HG03457 (cell line): ENCODE results near the gene SHROOM1.

ENCODE experiments used
- ATAC-seq: cut with Tn5 transposase; IDR thresholded peaks from one replicate; pipeline ENCODE4 v1.9.1; 2021; ENCODE audit warnings: moderate number of reproducible peaks; ENCODE audit not compliant: unreplicated experiment

The SHROOM1 gene

DNA sequence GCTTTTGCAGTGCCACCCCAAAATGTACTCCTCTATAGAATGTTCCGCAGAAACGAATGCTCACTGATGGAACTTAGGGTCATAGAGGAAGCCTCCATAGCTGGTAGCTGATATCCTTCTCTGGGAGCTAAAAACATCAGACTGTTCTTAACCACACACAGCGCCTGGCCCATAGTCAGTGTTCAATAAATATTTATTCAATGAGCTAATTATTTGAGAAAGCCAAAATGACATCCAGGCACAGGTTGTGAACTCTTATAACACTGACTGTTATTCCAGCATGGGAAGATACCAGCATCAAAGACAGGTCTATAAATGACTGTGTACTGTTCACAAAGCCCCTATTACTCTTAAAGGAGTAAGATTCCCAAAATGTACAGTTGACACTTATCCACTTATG is 22.9 kb upstream of the SHROOM1 start:
- no peak for ATAC-seq

- no peak for ATAC-seq
These were observed 19.6 kb upstream of the SHROOM1 start for GRCh38 chr5:132850066-132850465.

DNA sequence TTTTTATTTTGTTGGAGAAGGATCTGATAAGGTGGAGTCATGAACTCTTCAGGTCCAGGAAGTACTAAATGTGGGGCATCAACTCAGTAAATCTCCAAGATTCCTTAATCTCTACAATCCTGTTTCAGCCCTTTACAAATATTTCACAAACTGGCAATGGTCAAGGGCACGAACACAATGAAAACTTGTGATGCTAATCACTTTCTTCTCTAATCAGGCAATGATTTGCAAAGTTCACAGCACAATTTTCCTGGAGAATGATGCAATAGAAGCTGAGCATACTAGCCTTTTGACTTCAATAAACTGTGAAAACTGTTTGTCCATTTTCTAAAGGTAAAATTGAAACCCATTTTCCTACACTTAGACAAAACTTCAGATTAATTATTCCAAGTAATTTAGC is 18.9 kb upstream of the SHROOM1 start:
- no peak for ATAC-seq

DNA sequence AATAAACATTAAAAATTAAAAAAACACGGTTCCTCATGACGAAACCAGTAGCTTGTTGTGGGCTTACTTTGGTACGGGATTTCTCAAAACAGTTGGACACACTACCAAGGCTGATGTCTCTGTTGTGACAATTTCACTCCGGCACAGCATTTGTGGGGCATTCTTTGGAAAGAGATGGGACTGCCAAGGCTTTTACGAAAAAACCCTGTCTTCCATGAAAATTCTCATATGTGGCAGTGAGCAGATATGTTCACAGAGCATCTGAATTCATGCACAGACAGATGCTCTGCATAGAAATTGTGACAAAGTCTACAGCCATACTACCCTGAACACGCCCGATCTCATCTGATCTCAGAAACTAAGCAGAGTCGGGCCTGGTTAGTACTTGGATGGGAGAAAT is 17.8 kb upstream of the SHROOM1 start:
- no peak for ATAC-seq

DNA sequence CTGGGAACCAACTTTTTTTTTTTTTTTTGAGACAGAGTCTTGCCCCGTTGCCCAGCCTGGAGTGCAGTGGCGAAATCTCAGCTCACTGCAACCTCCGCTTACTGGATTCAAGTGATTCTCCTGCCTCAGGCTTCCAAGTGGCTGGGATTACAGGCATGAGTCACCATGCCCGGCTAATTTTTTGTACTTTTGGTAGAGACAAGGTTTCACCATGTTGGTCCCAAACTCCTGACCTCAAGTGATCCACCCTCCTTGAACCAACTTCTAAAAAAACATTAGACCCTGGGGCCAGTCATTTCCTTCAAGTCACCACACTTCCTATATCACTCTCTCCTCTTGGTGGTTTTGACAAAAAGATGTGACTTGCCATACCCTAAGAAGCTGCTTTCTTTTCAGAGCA is 10.9 kb upstream of the SHROOM1 start:
- ATAC-seq: no peak

DNA sequence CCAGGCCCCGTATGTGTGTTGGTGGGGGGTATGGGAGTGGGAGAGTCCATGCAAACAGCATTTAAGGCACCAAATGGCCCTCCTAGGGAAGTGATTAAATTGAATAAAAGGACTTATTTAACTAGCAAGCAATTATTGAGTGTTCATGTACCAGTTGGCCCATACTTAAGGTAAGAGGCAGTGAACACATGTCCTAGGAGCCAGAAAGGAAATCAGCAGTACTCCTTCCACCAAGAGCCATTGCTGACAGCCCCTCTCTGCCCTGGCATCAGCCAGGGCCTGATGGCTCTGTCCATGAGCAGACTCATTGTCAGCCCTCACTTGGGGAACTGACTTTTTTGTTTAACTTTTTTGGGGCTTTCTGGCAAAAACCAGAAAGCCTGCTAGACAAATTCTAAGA is 10.4 kb upstream of the SHROOM1 start:
- no peak for ATAC-seq

DNA sequence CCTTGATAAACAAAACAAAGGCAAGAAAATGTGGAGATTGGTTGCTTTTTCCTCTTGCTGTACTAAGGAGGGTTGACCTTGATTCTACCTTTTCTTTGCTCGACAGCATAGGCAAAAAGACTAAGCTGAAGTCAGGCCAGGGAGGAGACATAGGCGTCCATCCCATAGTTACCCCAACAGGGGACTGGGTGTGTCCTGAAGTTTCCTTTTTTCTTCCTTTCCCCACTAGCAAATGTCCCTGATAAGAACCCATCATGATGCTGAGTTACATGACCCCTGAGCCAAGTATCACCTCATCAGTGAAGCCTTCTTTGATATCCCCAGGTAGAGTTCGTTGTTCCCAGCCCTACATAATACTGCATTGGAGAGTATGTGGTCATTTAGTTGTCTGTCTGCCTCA is 9.9 kb upstream of the SHROOM1 start:
- ATAC-seq: no peak

DNA sequence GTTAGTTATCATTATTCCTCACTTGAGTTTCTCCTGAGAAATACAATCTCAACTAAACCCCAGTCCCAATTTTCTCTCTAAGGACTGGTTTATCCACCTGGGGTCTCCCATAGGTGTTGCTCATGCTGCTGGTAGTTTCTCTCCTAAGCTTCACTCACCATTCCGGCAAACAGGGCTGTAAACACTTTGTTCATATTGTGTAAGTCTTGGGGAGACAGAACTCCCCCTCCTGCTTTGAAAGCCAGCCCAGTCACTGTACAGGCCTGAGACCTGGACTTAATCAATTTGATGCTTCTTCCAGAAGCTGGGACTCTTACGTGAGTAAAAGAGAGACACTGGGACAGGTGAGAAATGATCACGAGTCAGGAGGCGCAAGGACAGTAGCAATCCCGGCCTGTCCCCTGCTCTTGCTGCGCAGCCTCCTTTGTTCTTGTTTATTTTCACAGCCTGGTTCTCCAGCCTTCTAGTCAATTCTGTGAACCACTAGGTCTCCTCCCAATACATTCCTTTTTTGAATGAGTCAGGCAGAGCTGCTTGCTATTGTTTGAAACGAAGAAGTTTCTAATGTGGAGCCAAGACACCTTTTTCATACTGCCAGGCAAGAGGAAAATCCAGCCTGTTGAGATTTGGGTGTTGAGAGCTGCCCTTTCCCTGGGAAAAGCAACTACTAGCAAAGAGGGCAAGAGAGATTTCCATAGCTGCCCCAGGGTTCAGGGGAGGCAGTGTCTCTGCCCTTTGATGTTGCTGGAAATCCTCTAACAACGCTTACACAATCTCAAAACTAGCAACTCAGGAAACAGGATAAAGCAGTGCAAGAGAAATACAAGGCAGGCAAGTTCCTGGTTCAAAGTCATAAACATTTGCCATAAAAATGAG is 9.2 kb upstream of the SHROOM1 start:
- ATAC-seq: no peak

- ATAC-seq: no peak
These were observed 8.3 kb upstream of the SHROOM1 start for GRCh38 chr5:132838516-132839282.

DNA sequence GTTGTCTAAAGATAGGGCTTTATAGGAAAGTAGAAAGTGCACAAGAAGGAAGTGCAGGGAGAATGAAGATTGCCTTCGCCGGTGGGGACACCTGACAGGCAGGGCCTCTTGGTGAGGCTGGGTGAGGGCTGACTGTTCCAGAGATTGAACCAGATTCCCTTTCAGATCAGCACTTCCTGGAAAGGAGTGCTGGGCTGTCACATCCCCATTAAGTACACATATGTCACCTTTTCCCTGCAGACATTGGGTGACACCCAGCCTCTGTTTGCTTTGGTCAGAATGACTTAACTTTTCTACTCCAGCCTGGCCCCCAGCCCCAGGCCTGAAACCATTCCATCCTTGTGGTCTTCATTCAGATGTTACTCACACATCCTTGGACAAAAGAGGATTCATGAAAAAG is 7.4 kb upstream of the SHROOM1 start:
- ATAC-seq: no peak

DNA sequence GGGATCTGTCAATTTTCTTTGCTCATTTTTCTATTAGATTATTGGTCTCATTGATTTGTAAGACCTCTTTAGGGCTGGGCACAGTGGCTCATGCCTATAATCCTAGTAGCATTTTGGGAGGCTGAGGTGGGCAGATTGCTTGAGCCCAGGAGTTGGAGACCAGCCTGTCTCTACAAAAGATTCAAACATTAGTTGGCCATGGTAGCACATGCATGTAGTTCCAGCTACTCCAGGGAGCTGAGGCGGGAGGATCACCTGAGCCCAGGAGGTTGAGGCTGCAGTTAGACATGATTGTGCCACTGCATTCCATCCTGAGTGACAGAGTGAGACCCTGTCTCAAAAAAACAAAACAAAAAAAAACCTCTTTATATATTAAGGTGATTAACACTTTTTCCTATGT is 6.4 kb upstream of the SHROOM1 start:
- ATAC-seq: no peak

DNA sequence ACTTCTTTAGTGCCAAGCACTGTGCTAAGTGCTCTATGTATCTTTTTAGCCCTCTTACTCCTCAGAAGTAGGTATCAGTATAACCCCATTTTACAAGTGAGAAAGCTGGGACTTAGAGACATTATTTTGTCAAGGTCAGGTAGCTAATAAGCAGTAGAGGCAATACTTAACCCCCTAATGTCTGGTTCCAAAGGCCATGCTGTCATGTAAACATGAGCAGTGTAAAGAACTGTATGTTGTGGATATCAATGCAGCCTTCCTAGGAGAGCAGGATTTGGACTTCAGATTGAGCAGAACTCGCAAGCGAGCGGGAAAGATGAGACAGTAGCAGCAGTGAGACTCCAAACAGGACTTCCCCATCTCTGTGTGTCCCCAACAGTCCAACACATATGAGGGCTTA is 3.6 kb upstream of the SHROOM1 start:
- no peak for ATAC-seq

DNA sequence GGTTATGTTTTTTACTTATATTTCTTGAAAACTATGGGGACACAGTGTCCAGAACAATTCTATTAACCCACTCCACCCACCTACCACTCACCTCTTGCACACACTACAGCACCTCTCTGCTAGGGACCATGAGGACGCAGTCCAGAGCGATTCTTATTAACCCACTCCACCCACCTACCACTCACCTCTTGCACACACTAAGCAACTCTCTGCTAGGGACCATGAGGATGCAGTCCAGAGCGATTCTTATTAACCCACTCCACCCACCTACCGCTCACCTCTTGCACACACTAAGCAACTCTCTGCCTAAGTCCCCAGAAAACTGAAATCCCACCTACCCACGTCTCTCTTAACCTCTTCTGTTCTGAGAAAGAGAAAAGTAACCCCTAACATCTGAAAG is 2.2 kb upstream of the SHROOM1 start:
- ATAC-seq: no peak

- ATAC-seq: no peak
These were observed 831 bp upstream of the SHROOM1 start for GRCh38 chr5:132831095-132831860.

- peak; percentile 60 for ATAC-seq
These were observed 558 bp downstream of the SHROOM1 start for GRCh38 chr5:132829742-132830435.

DNA sequence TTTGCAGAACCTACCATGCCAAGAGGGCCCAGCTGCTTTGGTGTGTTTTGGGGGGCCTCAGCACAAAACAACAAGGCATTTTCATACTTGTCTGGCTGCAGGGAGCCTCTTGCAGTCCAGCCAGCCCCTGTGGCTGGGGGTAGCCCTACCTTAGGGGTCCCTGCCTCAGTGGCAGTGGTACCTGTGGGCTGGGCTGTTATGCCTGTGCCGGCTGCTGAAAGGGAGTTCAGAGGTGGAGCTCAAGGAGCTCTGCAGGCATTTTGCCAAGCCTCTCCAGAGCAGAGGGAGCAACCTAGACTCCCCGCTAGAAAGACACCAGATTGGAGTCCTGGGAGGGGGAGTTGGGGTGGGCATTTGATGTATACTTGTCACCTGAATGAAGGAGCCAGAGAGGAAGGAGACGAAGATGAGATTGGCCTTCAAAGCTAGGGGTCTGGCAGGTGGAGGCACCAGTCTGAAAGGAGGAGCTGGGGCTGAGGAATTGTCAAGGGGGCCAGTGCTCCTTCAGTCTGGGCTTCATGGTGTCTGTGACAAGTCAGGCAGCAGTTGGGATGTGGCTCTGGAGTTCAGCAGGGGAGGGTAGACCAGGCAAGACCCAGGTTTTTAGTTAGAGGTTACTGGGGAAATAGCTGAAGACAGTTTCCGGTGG is 1.5 kb downstream of the SHROOM1 start:
- no peak for ATAC-seq

- ATAC-seq: no peak
These were observed 2.3 kb downstream of the SHROOM1 start for GRCh38 chr5:132827943-132828673.

DNA sequence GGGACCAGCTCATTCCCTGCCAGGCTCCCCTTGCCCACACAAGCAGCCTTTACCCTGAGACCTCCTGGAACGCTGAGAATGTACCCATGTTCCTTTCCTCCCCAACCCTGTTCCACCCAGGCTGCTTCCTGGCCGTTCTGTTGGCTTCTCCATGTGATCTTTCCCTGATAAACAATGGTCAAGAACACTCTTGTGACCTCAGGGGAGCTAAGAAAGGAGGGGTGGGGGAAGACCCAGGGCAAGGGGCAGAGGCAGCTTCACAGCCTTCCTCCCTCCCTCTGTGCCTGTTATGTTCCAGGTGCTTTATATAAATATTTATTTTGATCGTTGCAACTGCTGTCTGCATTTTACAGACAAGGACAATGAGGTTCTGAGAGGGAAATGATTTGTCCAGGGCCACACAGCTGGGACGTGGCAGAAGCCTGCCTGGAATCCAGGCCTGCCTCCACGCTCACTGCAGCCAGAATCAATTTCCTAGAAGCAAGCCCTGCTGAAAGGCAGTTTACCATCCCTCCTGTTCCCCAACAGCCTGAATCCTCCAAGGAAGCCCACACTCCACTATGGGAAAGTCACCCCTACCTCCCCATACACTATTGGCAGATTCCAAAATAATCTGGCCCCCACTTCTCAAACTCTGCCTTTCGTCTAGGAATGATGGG is 3.9 kb downstream of the SHROOM1 start:
- no peak for ATAC-seq

- no peak for ATAC-seq
These were observed 4.5 kb downstream of the SHROOM1 start for GRCh38 chr5:132825834-132826391.
